ENCODE results near the gene SLC22A5. TPM values are rescaled to one million over a fixed set of nuclear protein-coding genes. Genes with fewer than 3 reads are reported as not detected.
"Not testable (repeated sequence)": the region's sequence is repeated elsewhere in the genome, so short reads cannot be mapped to it uniquely, and the experiment has no call there.

SLC22A5 gene
- total RNA-seq, 2 experiments from 2014 or later: 0.36 to 0.88 TPM

DNA sequence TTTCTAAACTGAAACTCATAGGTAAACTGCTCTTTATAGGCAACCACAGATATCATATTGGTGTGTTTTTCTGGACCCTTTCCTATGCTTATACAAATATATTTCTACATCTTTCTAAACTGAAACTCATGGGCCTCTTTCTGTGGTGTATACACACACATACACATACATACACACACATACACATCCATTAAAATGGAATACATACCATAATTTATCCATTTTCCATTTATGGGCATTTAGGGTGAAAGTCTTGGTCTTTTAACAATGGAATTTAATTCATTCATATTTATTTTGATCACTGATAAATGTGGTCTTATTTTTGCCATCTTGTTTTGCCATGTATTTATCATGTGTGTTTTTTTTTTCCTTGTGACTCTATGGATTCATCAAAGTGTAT, 44.1 kb downstream of the SLC22A5 start:
- BruUV-seq (replicated peaks): no TSS peak
- Histone ChIP-seq H3K79me2 (ENCODE audit: insufficient read depth, low read depth, low read length) (peaks cover 11% of the 10 kb centered on the region; the same call in 1 of the 2 replicates), H3K9me3 (ENCODE audit: low read length) (peaks cover 9% of the 10 kb centered on the region; the same call in 1 of the 2 replicates), H3K4me2 (ENCODE audit: low read length) (peak overlapping the region; percentile 13; the same call in 1 of the 2 replicates), H3K9me2 (ENCODE audit: insufficient read depth, low read length) (no peaks in the 10 kb centered on the region), H4K20me1 (ENCODE audit: insufficient read depth, low read length) (no peaks in the 10 kb centered on the region), H2AFZ (ENCODE audit: low read length) (peak overlapping the region; percentile 41; the same call in 1 of the 2 replicates), H3K27ac (ENCODE audit: low read depth, low read length, poor library complexity, severe bottlenecking) (no peak overlapping the region), H3K4me3 (ENCODE audit: low read depth, low read length, poor library complexity, severe bottlenecking) (no peak overlapping the region), H3K4me1 (ENCODE audit: insufficient read depth, low read length, poor library complexity, severe bottlenecking) (peaks cover 72% of the 10 kb centered on the region), H3K36me3 (ENCODE audit: insufficient read depth, low read length) (no peaks in the 10 kb centered on the region)
- TF ChIP-seq, protein P1, sequence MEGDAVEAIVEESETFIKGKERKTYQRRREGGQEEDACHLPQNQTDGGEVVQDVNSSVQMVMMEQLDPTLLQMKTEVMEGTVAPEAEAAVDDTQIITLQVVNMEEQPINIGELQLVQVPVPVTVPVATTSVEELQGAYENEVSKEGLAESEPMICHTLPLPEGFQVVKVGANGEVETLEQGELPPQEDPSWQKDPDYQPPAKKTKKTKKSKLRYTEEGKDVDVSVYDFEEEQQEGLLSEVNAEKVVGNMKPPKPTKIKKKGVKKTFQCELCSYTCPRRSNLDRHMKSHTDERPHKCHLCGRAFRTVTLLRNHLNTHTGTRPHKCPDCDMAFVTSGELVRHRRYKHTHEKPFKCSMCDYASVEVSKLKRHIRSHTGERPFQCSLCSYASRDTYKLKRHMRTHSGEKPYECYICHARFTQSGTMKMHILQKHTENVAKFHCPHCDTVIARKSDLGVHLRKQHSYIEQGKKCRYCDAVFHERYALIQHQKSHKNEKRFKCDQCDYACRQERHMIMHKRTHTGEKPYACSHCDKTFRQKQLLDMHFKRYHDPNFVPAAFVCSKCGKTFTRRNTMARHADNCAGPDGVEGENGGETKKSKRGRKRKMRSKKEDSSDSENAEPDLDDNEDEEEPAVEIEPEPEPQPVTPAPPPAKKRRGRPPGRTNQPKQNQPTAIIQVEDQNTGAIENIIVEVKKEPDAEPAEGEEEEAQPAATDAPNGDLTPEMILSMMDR (conservative IDR thresholded peaks at IDR 0.05; ENCODE audit: low read length): no peak
- TF ChIP-seq EZH2phosphoT487 (IDR thresholded peaks at IDR 0.05; ENCODE audit: borderline replicate concordance, low read depth, low read length): no peak
- DNase-seq (ENCODE audit: low spot score): no peak
- intact Hi-C loops (cut with micrococcal nuclease; ENCODE audit: unreplicated experiment): no loop called here
- ChIA-PET CTCF (ENCODE audit: unreplicated experiment) (no interaction called here), POLR2A (interaction anchor here (1.0 to 2.3 kb wide), 3 partner anchors 10 to 66 kb away, joined by 4 to 8 read pairs (median 5); no protein-coding TSS in a partner anchor)

DNA sequence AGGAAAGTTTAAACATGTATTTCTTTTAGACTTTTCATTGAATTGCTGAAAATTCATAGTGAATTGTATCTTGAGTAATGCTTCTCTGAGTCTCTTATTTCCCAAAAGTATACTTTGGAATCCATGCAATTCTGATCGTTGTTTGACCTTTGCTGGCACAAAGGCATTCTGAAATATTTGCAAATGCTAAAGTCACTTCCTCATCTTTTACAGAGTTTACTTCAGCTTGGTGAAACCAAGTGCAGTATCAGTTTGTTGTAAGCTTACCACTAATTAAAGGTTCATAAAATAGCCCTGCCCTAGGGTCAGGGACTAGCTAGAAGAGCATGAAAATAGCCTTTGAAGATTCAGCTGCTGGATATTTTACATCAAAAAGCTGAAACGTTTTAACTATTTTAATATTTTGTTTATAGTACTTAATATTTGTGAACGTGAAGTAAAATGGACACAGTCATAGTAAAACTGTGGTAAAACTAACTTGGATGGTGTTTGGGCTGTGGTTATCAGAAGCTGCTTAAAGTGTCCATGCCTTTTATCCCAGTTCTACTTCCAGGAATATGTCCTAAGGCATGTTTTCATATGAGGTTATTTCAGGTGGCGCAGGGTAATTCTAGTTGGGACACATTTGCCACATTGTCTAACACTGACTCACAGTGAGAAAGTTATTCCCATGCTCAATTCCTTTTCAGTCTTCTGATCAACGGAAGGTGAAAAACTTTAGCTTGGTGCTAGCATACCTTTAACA, 45.3 kb downstream of the SLC22A5 start:
- intact Hi-C loops (cut with micrococcal nuclease; ENCODE audit: unreplicated experiment): no loop called here
- no TSS peak for BruUV-seq (replicated peaks)
- H3K79me2 ChIP-seq (ENCODE audit: insufficient read depth, low read depth, low read length): peaks cover 11% of the 10 kb centered on the region; the same call in 1 of the 2 replicates
- H3K4me2 ChIP-seq (ENCODE audit: low read length): peak overlapping the region; percentile 58
- H3K9me3 ChIP-seq (ENCODE audit: low read length): peaks cover 9% of the 10 kb centered on the region; the same call in 1 of the 2 replicates
- H3K27ac ChIP-seq (ENCODE audit: low read depth, low read length, poor library complexity, severe bottlenecking): peak overlapping the region; percentile 21
- H2AFZ ChIP-seq (ENCODE audit: low read length): peak overlapping the region; percentile 76; the same call in 1 of the 2 replicates
- H3K9me2 ChIP-seq (ENCODE audit: insufficient read depth, low read length): no peaks in the 10 kb centered on the region
- no peaks in the 10 kb centered on the region for H4K20me1 ChIP-seq (ENCODE audit: insufficient read depth, low read length)
- no peak for DNase-seq (ENCODE audit: low spot score)
- H3K36me3 ChIP-seq (ENCODE audit: insufficient read depth, low read length): no peaks in the 10 kb centered on the region
- POLR2A ChIA-PET: interaction anchor here (0.6 to 2.3 kb wide), 15 partner anchors 8 to 420 kb away, joined by 3 to 9 read pairs (median 3); partner anchors contain the start of gene IRF1
- CTCF ChIA-PET (ENCODE audit: unreplicated experiment): interaction anchor here (0.6 to 1.4 kb wide), 4 partner anchors 8 to 76 kb away, joined by 3 to 4 read pairs (median 3); no protein-coding TSS in a partner anchor
- H3K4me3 ChIP-seq (ENCODE audit: low read depth, low read length, poor library complexity, severe bottlenecking): peak overlapping the region; percentile 26
- H3K4me1 ChIP-seq (ENCODE audit: insufficient read depth, low read length, poor library complexity, severe bottlenecking): peaks cover 76% of the 10 kb centered on the region
- TF ChIP-seq, protein P1 (conservative IDR thresholded peaks at IDR 0.05; ENCODE audit: low read length): no peak
- TF ChIP-seq EZH2phosphoT487 (IDR thresholded peaks at IDR 0.05; ENCODE audit: borderline replicate concordance, low read depth, low read length): no peak

DNA sequence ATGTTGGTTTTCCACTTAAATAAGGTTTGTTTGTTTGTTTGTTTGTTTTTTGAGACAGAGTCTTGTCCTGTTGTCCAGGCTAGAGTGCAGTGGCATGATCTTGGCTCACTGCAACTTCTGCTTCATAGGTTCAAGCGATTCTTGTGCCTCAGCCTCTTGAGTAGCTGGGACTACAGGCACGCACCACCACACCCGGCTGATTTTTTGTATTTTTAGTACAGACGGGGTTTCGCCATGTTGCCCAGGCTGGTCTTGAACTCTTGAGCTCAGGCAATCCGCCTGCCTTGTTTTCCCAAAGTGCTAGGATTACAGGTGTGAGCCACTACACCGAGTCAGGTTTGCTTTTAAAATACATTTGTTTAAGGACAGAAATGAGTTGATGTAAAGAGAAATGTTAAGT, 46.0 kb downstream of the SLC22A5 start:
- H3K4me1 ChIP-seq (ENCODE audit: insufficient read depth, low read length, poor library complexity, severe bottlenecking): peaks cover 78% of the 10 kb centered on the region
- ChIA-PET POLR2A (interaction anchor here (0.6 to 2.3 kb wide), 13 partner anchors 9 to 420 kb away, joined by 3 to 9 read pairs (median 3); partner anchors contain the start of gene IRF1), CTCF (ENCODE audit: unreplicated experiment) (interaction anchor here (0.6 to 1.3 kb wide), 2 partner anchors 23 to 75 kb away, joined by 3 read pairs; no protein-coding TSS in a partner anchor)
- peak overlapping the region; percentile 76; the same call in 1 of the 2 replicates for H2AFZ ChIP-seq (ENCODE audit: low read length)
- intact Hi-C loops (cut with micrococcal nuclease; ENCODE audit: unreplicated experiment); H3K36me3 ChIP-seq (ENCODE audit: insufficient read depth, low read length); H3K9me3 ChIP-seq (ENCODE audit: low read length); H4K20me1 ChIP-seq (ENCODE audit: insufficient read depth, low read length); BruUV-seq (replicated peaks); DNase-seq (ENCODE audit: low spot score); H3K9me2 ChIP-seq (ENCODE audit: insufficient read depth, low read length): not testable (repeated sequence)
- H3K79me2 ChIP-seq (ENCODE audit: insufficient read depth, low read depth, low read length): peaks cover 11% of the 10 kb centered on the region; the same call in 1 of the 2 replicates
- H3K4me3 ChIP-seq (ENCODE audit: low read depth, low read length, poor library complexity, severe bottlenecking): peak overlapping the region; percentile 26
- H3K27ac ChIP-seq (ENCODE audit: low read depth, low read length, poor library complexity, severe bottlenecking): peak overlapping the region; percentile 21
- peak overlapping the region; percentile 58 for H3K4me2 ChIP-seq (ENCODE audit: low read length)

All from OCI-LY7 (cell line).